ENCODE results near the gene GARIN5B. TPM values are rescaled to one million over a fixed set of nuclear protein-coding genes. Genes with fewer than 3 reads are reported as not detected.

The GARIN5B gene
- total RNA-seq, 4 donors from 2014 or later = not detected

- no peak for DNase-seq
- Histone ChIP-seq H3K36me3 (peaks cover 6 to 9% of the 10 kb centered on the region in 2 donors), H3K27ac (no peak overlapping the region), H3K27me3 (no peaks in the 10 kb centered on the region), H3K9me3 (no peaks in the 10 kb centered on the region), H3K4me1 (peaks cover 14 to 22% of the 10 kb centered on the region in 2 donors), H3K4me3 (replicated peaks in 1 of 3) (no peak overlapping the region)
- 85 to 86% methylated on average over 26 to 42 of the region's 50 CpGs for WGBS, 2 donors
- TF ChIP-seq CTCF (IDR thresholded peaks at IDR 0.05) (no peak), POLR2A (IDR thresholded peaks at IDR 0.05) (no peak)
- intact Hi-C loops (cut with DNase I) = no loop called here
Measured at GRCh38 chr19:55341595-55342531, 21.2 kb downstream of the GARIN5B start.

GRCh38 chr19:55341171-55341588, 21.9 kb downstream of the GARIN5B start:
- DNase-seq = peak; percentile 76 to 77

GRCh38 chr19:55340784-55341147, 22.3 kb downstream of the GARIN5B start:
- peaks cover 14 to 22% of the 10 kb centered on the region in 2 donors for H3K4me1 ChIP-seq
- no peak for TF ChIP-seq POLR2A (IDR thresholded peaks at IDR 0.05)
- no peak for TF ChIP-seq CTCF (IDR thresholded peaks at IDR 0.05)
- H3K36me3 ChIP-seq = peaks cover 6 to 9% of the 10 kb centered on the region in 2 donors
- H3K9me3 ChIP-seq = no peaks in the 10 kb centered on the region
- H3K27me3 ChIP-seq = no peaks in the 10 kb centered on the region
- WGBS, 2 donors = 3 to 6% methylated on average over 23 to 24 of the region's 24 CpGs
- H3K4me3 ChIP-seq (replicated peaks in 1 of 3) = peak overlapping the region; percentile 14 to 61 (median 58)
- DNase-seq = peak; percentile 12 to 13
- intact Hi-C loops (cut with DNase I) = no loop called here
- H3K27ac ChIP-seq = no peak overlapping the region

More at GRCh38 chr19:55341171-55341588, 21.9 kb downstream of the GARIN5B start:
- Histone ChIP-seq H3K9me3 (no peaks in the 10 kb centered on the region), H3K36me3 (peaks cover 6 to 9% of the 10 kb centered on the region in 2 donors), H3K27me3 (no peaks in the 10 kb centered on the region), H3K4me3 (replicated peaks in 1 of 3) (peak overlapping the region in 2 of 3 donors; percentile 14 to 58), H3K4me1 (peaks cover 14 to 22% of the 10 kb centered on the region in 2 donors), H3K27ac (no peak overlapping the region)
- 4 to 8% methylated on average over 7 to 12 of the region's 15 CpGs for WGBS, 2 donors
- intact Hi-C loops (cut with DNase I) = no loop called here
- TF ChIP-seq POLR2A (IDR thresholded peaks at IDR 0.05) (no peak), CTCF (IDR thresholded peaks at IDR 0.05) (no peak)

GRCh38 chr19:55339889-55340783, 22.9 kb downstream of the GARIN5B start:
- H3K9me3 ChIP-seq = no peaks in the 10 kb centered on the region
- peak overlapping the region; percentile 9 to 83 (median 58) for H3K27ac ChIP-seq
- intact Hi-C loops (cut with DNase I) = no loop called here
- peaks cover 14 to 22% of the 10 kb centered on the region in 2 donors for H3K4me1 ChIP-seq
- DNase-seq = no peak
- WGBS, 2 donors = 5 to 6% methylated on average over 24 to 38 of the region's 44 CpGs
- H3K27me3 ChIP-seq = no peaks in the 10 kb centered on the region
- peaks cover 6 to 9% of the 10 kb centered on the region in 2 donors for H3K36me3 ChIP-seq
- peak overlapping the region; percentile 52 to 61 (median 58) for H3K4me3 ChIP-seq (replicated peaks in 1 of 3)
- TF ChIP-seq CTCF (IDR thresholded peaks at IDR 0.05) = peak in 1 of 6 experiments; percentile 2
- TF ChIP-seq POLR2A (IDR thresholded peaks at IDR 0.05) = peak in 1 of 2 donors; percentile 18
